Neural cell (in vitro differentiated cells): Measurements from ENCODE around the gene PUSL1.

ENCODE experiments used
- EP300 ChIP-seq: fragments of 450-650 bp; conservative IDR thresholded peaks from 2 replicates; pipeline ENCODE4 v1.6.1; 2014; ENCODE audit warnings: antibody characterized with exemption, mild to moderate bottlenecking, moderate library complexity; ENCODE audit not compliant: poor library complexity, severe bottlenecking
- EZH2 ChIP-seq: fragments of 200-600, 300-800 bp; shearing (Covaris generic), sonication (generic); IDR thresholded peaks from 2 replicates; pipeline ENCODE4 v1.6.1; 2014; ENCODE audit warnings: antibody characterized with exemption, low read length, borderline replicate concordance, mild to moderate bottlenecking; ENCODE audit not compliant: insufficient read depth, poor library complexity, severe bottlenecking
- MXI1 ChIP-seq: fragments of 450-650 bp; conservative IDR thresholded peaks from 2 replicates; pipeline ENCODE4 v1.6.1; 2014; ENCODE audit warnings: antibody characterized with exemption, mild to moderate bottlenecking; ENCODE audit not compliant: poor library complexity, severe bottlenecking
- RAD21 ChIP-seq: fragments of 450-650 bp; conservative IDR thresholded peaks from 2 replicates; pipeline ENCODE4 v1.6.1; 2014; ENCODE audit warnings: antibody characterized with exemption, mild to moderate bottlenecking, moderate library complexity
- SMC3 ChIP-seq: fragments of 450-650 bp; conservative IDR thresholded peaks from 2 replicates; pipeline ENCODE4 v1.6.1; 2014; ENCODE audit warnings: antibody characterized with exemption, mild to moderate bottlenecking, moderate library complexity; ENCODE audit not compliant: poor library complexity
- TF ChIP-seq, protein P1 (sequence below): fragments of 450-650 bp; IDR thresholded peaks from 2 replicates; pipeline ENCODE4 v1.5.1; 2014; ENCODE audit warnings: antibody characterized with exemption, mild to moderate bottlenecking, moderate library complexity; ENCODE audit not compliant: poor library complexity, severe bottlenecking
- TF ChIP-seq, protein P2 (sequence below): IDR thresholded peaks from 2 replicates; pipeline ENCODE4 v1.6.1; 2012; ENCODE audit warnings: borderline replicate concordance

DNA sequence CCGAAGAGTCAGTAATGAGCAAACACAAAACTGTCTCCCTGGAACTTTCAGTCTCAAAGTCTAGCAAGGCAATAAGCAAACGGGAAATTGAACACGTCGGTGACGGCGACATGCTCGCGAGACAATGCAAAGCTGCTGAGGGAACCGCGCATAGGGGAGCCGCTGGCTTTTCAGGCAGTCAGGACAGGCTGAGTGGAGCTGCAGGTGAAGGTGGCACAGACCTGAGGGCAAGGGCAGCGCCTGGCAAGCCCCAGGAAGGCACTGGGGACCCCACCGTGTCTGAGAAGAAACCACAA is 11.2 kb downstream of the PUSL1 start:
- TF ChIP-seq, protein P1, sequence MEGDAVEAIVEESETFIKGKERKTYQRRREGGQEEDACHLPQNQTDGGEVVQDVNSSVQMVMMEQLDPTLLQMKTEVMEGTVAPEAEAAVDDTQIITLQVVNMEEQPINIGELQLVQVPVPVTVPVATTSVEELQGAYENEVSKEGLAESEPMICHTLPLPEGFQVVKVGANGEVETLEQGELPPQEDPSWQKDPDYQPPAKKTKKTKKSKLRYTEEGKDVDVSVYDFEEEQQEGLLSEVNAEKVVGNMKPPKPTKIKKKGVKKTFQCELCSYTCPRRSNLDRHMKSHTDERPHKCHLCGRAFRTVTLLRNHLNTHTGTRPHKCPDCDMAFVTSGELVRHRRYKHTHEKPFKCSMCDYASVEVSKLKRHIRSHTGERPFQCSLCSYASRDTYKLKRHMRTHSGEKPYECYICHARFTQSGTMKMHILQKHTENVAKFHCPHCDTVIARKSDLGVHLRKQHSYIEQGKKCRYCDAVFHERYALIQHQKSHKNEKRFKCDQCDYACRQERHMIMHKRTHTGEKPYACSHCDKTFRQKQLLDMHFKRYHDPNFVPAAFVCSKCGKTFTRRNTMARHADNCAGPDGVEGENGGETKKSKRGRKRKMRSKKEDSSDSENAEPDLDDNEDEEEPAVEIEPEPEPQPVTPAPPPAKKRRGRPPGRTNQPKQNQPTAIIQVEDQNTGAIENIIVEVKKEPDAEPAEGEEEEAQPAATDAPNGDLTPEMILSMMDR: no peak
- TF ChIP-seq RAD21 (no peak), EZH2 (no peak), EP300 (no peak), SMC3 (no peak), MXI1 (no peak)
- TF ChIP-seq, protein P2, sequence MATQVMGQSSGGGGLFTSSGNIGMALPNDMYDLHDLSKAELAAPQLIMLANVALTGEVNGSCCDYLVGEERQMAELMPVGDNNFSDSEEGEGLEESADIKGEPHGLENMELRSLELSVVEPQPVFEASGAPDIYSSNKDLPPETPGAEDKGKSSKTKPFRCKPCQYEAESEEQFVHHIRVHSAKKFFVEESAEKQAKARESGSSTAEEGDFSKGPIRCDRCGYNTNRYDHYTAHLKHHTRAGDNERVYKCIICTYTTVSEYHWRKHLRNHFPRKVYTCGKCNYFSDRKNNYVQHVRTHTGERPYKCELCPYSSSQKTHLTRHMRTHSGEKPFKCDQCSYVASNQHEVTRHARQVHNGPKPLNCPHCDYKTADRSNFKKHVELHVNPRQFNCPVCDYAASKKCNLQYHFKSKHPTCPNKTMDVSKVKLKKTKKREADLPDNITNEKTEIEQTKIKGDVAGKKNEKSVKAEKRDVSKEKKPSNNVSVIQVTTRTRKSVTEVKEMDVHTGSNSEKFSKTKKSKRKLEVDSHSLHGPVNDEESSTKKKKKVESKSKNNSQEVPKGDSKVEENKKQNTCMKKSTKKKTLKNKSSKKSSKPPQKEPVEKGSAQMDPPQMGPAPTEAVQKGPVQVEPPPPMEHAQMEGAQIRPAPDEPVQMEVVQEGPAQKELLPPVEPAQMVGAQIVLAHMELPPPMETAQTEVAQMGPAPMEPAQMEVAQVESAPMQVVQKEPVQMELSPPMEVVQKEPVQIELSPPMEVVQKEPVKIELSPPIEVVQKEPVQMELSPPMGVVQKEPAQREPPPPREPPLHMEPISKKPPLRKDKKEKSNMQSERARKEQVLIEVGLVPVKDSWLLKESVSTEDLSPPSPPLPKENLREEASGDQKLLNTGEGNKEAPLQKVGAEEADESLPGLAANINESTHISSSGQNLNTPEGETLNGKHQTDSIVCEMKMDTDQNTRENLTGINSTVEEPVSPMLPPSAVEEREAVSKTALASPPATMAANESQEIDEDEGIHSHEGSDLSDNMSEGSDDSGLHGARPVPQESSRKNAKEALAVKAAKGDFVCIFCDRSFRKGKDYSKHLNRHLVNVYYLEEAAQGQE: no peak
